ENCODE data around the gene THBS2. TPM values are rescaled to one million over a fixed set of nuclear protein-coding genes. Genes with fewer than 3 reads are reported as not detected.
"Not testable (repeated sequence)": the region's sequence is repeated elsewhere in the genome, so short reads cannot be mapped to it uniquely, and the experiment has no call there.

Gene THBS2
- total and polyA plus RNA-seq, 2 donors (not counting 1 experiment from before 2014, with no cell fraction given) = 86.5 to 269 TPM

DNA sequence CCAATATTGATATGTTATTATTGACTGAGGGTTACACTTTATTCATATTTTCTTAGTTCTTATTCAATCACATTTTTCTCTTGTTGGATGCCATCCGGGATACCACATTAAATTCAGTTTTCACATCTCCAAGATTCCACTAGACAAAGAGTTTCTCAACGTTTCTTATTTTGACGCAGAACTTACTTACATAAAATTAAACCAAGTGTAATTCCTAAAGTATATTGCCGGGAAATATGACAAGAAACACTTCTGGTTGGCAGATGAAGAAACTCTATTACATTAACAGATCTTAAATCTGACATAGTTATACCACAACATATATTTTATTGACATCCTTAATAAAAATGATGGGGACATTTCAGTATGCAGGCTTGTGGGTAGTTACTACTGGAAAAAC is 47.3 kb upstream of the THBS2 start:
- DNase-seq (ENCODE audit: low read depth in 2 of 2) = no peak
- no peak for TF ChIP-seq EZH2 (IDR thresholded peaks at IDR 0.05; ENCODE audit: low read length, missing control alignments)
- TF ChIP-seq, protein P1, sequence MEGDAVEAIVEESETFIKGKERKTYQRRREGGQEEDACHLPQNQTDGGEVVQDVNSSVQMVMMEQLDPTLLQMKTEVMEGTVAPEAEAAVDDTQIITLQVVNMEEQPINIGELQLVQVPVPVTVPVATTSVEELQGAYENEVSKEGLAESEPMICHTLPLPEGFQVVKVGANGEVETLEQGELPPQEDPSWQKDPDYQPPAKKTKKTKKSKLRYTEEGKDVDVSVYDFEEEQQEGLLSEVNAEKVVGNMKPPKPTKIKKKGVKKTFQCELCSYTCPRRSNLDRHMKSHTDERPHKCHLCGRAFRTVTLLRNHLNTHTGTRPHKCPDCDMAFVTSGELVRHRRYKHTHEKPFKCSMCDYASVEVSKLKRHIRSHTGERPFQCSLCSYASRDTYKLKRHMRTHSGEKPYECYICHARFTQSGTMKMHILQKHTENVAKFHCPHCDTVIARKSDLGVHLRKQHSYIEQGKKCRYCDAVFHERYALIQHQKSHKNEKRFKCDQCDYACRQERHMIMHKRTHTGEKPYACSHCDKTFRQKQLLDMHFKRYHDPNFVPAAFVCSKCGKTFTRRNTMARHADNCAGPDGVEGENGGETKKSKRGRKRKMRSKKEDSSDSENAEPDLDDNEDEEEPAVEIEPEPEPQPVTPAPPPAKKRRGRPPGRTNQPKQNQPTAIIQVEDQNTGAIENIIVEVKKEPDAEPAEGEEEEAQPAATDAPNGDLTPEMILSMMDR (conservative IDR thresholded peaks at IDR 0.05 in 1 of 2, IDR thresholded peaks at IDR 0.05 in 1 of 2; ENCODE audit: low read depth in 1 of 2, low read length in 2 of 2) = no peak
- Histone ChIP-seq H3K4me3 (replicated peaks in 1 of 4; ENCODE audit: control extremely low read depth in 1 of 4, insufficient read depth in 1 of 4, low read depth in 3 of 4, low read length in 4 of 4) (no peak overlapping the region), H2AFZ (ENCODE audit: low read length) (no peak overlapping the region), H3K4me2 (ENCODE audit: extremely low read depth, insufficient read depth, low read length) (no peak overlapping the region), H3K4me1 (ENCODE audit: control insufficient read depth, extremely low read depth, insufficient read depth, low read length) (no peaks in the 10 kb centered on the region), H4K20me1 (ENCODE audit: control insufficient read depth, extremely low read depth, insufficient read depth, low read length) (no peaks in the 10 kb centered on the region), H3K27me3 (ENCODE audit: control insufficient read depth, insufficient read depth, low read length) (no peaks in the 10 kb centered on the region), H3K36me3 (ENCODE audit: control insufficient read depth, insufficient read depth, low read length) (no peaks in the 10 kb centered on the region), H3K9me3 (ENCODE audit: control insufficient read depth, insufficient read depth, low read depth, low read length) (no peaks in the 10 kb centered on the region), H3K27ac (ENCODE audit: insufficient read depth, low read length) (no peak overlapping the region), H3K79me2 (ENCODE audit: control insufficient read depth, insufficient read depth, low read length) (no peaks in the 10 kb centered on the region), H3K9ac (ENCODE audit: insufficient read depth, low read length) (no peak overlapping the region)

DNA sequence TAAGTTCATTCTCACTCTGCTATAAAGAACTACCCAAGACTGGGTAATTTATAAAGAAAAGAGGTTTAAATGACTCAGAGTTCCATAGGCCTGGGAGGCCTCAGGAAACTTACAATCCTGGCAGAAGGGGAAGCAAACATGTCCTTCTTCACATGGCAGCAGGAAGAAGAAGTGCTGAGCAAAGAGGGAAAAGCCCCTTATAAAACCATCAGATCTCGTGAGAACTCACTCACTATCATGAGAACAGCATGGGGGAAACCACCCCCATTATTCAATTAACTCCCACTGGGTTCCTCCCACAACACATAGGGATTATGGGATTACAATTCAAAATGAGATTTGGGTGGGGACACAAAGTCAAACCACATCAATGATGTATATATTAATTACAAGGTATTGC is 45.0 kb upstream of the THBS2 start:
- not testable (repeated sequence) for H3K27me3 ChIP-seq (ENCODE audit: control insufficient read depth, insufficient read depth, low read length); H2AFZ ChIP-seq (ENCODE audit: low read length); H3K9me3 ChIP-seq (ENCODE audit: control insufficient read depth, insufficient read depth, low read depth, low read length); DNase-seq (ENCODE audit: low read depth in 2 of 2); H3K4me3 ChIP-seq (replicated peaks in 1 of 4; ENCODE audit: control extremely low read depth in 1 of 4, insufficient read depth in 1 of 4, low read depth in 3 of 4, low read length in 4 of 4); H3K9ac ChIP-seq (ENCODE audit: insufficient read depth, low read length); H3K4me1 ChIP-seq (ENCODE audit: control insufficient read depth, extremely low read depth, insufficient read depth, low read length); H3K27ac ChIP-seq (ENCODE audit: insufficient read depth, low read length); H3K4me2 ChIP-seq (ENCODE audit: extremely low read depth, insufficient read depth, low read length); H4K20me1 ChIP-seq (ENCODE audit: control insufficient read depth, extremely low read depth, insufficient read depth, low read length); H3K79me2 ChIP-seq (ENCODE audit: control insufficient read depth, insufficient read depth, low read length); H3K36me3 ChIP-seq (ENCODE audit: control insufficient read depth, insufficient read depth, low read length)

DNA sequence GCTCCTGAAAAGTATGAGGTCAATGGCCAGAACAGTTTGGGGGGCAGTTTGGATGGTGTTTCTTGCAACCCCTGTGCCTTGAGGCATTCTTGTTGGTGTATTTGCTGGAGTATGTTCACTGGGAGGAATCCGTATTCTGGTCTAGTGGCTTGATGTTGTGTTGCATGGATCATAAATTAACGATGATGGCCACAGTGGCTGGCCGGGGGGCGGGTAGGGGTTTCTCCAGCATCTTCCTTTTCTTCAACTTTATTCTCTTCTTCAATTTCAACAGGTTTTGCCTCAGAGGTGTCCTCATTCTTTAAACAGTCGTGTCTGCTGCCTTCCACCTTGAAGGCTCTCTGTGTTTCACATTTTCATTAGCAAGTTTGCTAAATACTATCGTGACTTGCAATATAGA is 43.0 kb upstream of the THBS2 start:
- Histone ChIP-seq H3K4me3 (replicated peaks in 1 of 4; ENCODE audit: control extremely low read depth in 1 of 4, insufficient read depth in 1 of 4, low read depth in 3 of 4, low read length in 4 of 4) (no peak overlapping the region), H4K20me1 (ENCODE audit: control insufficient read depth, extremely low read depth, insufficient read depth, low read length) (no peaks in the 10 kb centered on the region), H3K9me3 (ENCODE audit: control insufficient read depth, insufficient read depth, low read depth, low read length) (no peaks in the 10 kb centered on the region), H3K79me2 (ENCODE audit: control insufficient read depth, insufficient read depth, low read length) (no peaks in the 10 kb centered on the region), H3K36me3 (ENCODE audit: control insufficient read depth, insufficient read depth, low read length) (no peaks in the 10 kb centered on the region), H3K4me2 (ENCODE audit: extremely low read depth, insufficient read depth, low read length) (no peak overlapping the region), H3K4me1 (ENCODE audit: control insufficient read depth, extremely low read depth, insufficient read depth, low read length) (peaks cover 7% of the 10 kb centered on the region), H3K27ac (ENCODE audit: insufficient read depth, low read length) (no peak overlapping the region), H3K9ac (ENCODE audit: insufficient read depth, low read length) (no peak overlapping the region), H2AFZ (ENCODE audit: low read length) (no peak overlapping the region), H3K27me3 (ENCODE audit: control insufficient read depth, insufficient read depth, low read length) (no peaks in the 10 kb centered on the region)
- no peak for TF ChIP-seq EZH2 (IDR thresholded peaks at IDR 0.05; ENCODE audit: low read length, missing control alignments)
- TF ChIP-seq, protein P1 (conservative IDR thresholded peaks at IDR 0.05 in 1 of 2, IDR thresholded peaks at IDR 0.05 in 1 of 2; ENCODE audit: low read depth in 1 of 2, low read length in 2 of 2) = no peak
- DNase-seq (ENCODE audit: low read depth in 2 of 2) = no peak

All from fibroblast of lung (primary cell).